Right lobe of liver (tissue), 6 donors: ENCODE data around the gene STAT1. TPM values are rescaled to one million over a fixed set of nuclear protein-coding genes. Genes with fewer than 3 reads are reported as not detected.

ENCODE experiments used
- ATAC-seq, 4 donors: fragments of 200-7000 bp; cut with Tn5 transposase; one replicate each; pipeline ENCODE4 v1.9.1; 2020; ENCODE audit warnings: mild to moderate bottlenecking in 4 of 4, moderate library complexity in 4 of 4
- DNase-seq, 3 donors: peaks; one replicate each; pipeline ENCODE4 v3.0.0-alpha.2; 2020
- H3K27ac ChIP-seq, 3 donors: fragments of 200-600 bp; one replicate each; pipeline ENCODE4 v1.8.0; 2022
- H3K27me3 ChIP-seq, 2 donors: fragments of 200-600 bp; one replicate each; pipeline ENCODE4 v1.8.0; 2022
- H3K36me3 ChIP-seq, 4 donors: fragments of 200-600 bp; sonication (generic) in 1 of 4; one replicate each; pipeline versions ENCODE4 v1.5.1 to v1.8.0; 2017 to 2022; ENCODE audit warnings: control low read depth in 1 of 4
- H3K4me1 ChIP-seq, 4 donors: fragments of 200-600 bp; sonication (generic) in 1 of 4; one replicate each; pipeline versions ENCODE4 v1.5.1 to v1.8.0; 2017 to 2022; ENCODE audit warnings: control low read depth in 1 of 4
- H3K4me3 ChIP-seq, 3 donors: fragments of 200-600 bp; one replicate each; pipeline ENCODE4 v1.8.0; 2022
- H3K9me3 ChIP-seq, 4 donors: fragments of 200-600 bp; sonication (generic) in 1 of 4; one replicate each; pipeline versions ENCODE4 v1.5.1 to v1.8.0; 2017 to 2022; ENCODE audit warnings: control low read depth in 1 of 4
- CTCF ChIP-seq, 4 donors: fragments of 200-600 bp in 3 of 4; fragments of 450-650 bp in 1 of 4; IDR thresholded peaks; one replicate each; pipeline versions ENCODE4 v1.5.1 to v1.8.0; 2016 to 2022; ENCODE audit warnings: antibody characterized with exemption in 4 of 4, mild to moderate bottlenecking in 2 of 4
- POLR2A ChIP-seq: fragments of 450-650 bp; IDR thresholded peaks from one replicate; pipeline ENCODE4 v1.6.1; 2017; ENCODE audit warnings: antibody characterized with exemption, mild to moderate bottlenecking
- WGBS: methylation state at CpG from one replicate; pipeline ENCODE4 v1.1.6; 2018; ENCODE audit warnings: low coverage, low lambda C conversion rate; ENCODE audit not compliant: insufficient coverage; ENCODE audit errors: missing lambda C conversion rate; 5-methylcytosine and 5-hydroxymethylcytosine counted together
- intact Hi-C, 2 donors: fragments of 100-400 bp; cut with DNase I; formaldehyde crosslinking; loops; one replicate each; pipeline versions ENCODE4 v1.11.2 to v1.14.1; 2022
- total RNA-seq, 6 experiments: library from RNA; depleted of rRNA in 2 of 6; stranded (reverse); fragments of >200 nt in 2 of 6; fragmentation: NEBNext Ultra II Directional in 3 of 6; extraction: Animal tissue kit (Norgen Biotek cat#: 25700) in 3 of 6; gene quantifications; one replicate each; pipeline versions ENCODE4 v1.1.0 to v1.2.4, GENCODE V29; 2016 to 2023
- donor health status: DM: no; HTN: yes; CAD: no.
- donor health status: DM: no; HTN: no; CAD: no.
- donor health status: DM: no; HTN: no; CAD: no.
- donor health status: DM: no; HTN: yes; CAD: no.
- donor health status: DM: no; HTN: yes; CAD: no.

STAT1 gene
- total RNA-seq, 6 experiments from 2014 or later, result 28.9 to 72.3 (median 48.5) TPM

GRCh38 chr2:190972846-190973245 lies 41.1 kb downstream of the STAT1 start:
- no peak overlapping the region for H3K4me3 ChIP-seq
- no peaks in the 10 kb centered on the region for H3K9me3 ChIP-seq
- no peaks in the 10 kb centered on the region for H3K27me3 ChIP-seq
- intact Hi-C loops, result no loop called here
- ATAC-seq (no peak), DNase-seq (no peak)
- no peak overlapping the region for H3K27ac ChIP-seq
- no peaks in the 10 kb centered on the region for H3K4me1 ChIP-seq
- 81% methylated on average over 3 of the region's 3 CpGs for WGBS
- TF ChIP-seq POLR2A (no peak), CTCF (IDR thresholded peaks at IDR 0.05) (no peak)
- peaks cover 14 to 96% (median 51%) of the 10 kb centered on the region in 4 donors for H3K36me3 ChIP-seq

- H3K4me3 ChIP-seq, result no peak overlapping the region
- no peaks in the 10 kb centered on the region for H3K27me3 ChIP-seq
- no peaks in the 10 kb centered on the region for H3K4me1 ChIP-seq
- H3K36me3 ChIP-seq, result peaks cover 14 to 94% (median 48%) of the 10 kb centered on the region in 4 donors
- DNase-seq (no peak), ATAC-seq (peak in 2 of 4 donors; percentile 17 to 44)
- H3K9me3 ChIP-seq, result no peaks in the 10 kb centered on the region
- WGBS, result 89% methylated on average over 1 of the region's 2 CpGs
- no peak overlapping the region for H3K27ac ChIP-seq
- no peak for TF ChIP-seq CTCF (IDR thresholded peaks at IDR 0.05)
- no peak for TF ChIP-seq POLR2A
- intact Hi-C loops, result no loop called here
Observed at GRCh38 chr2:190972213-190972612, 41.8 kb downstream of the STAT1 start.

GRCh38 chr2:190970873-190971506 lies 43.0 kb downstream of the STAT1 start:
- peaks cover 10 to 88% (median 44%) of the 10 kb centered on the region in 4 donors for H3K36me3 ChIP-seq
- intact Hi-C loops, result no loop called here
- H3K4me3 ChIP-seq, result no peak overlapping the region
- ATAC-seq, result peak; percentile 63 to 81 (median 70)
- WGBS, result 71% methylated on average over 4 of the region's 5 CpGs
- H3K9me3 ChIP-seq, result no peaks in the 10 kb centered on the region
- no peaks in the 10 kb centered on the region for H3K27me3 ChIP-seq
- H3K27ac ChIP-seq, result no peak overlapping the region
- DNase-seq, result no peak
- TF ChIP-seq CTCF (IDR thresholded peaks at IDR 0.05), result no peak
- TF ChIP-seq POLR2A, result no peak
- no peaks in the 10 kb centered on the region for H3K4me1 ChIP-seq

- intact Hi-C loops, result no loop called here
- Histone ChIP-seq H3K4me3 (no peak overlapping the region), H3K27me3 (no peaks in the 10 kb centered on the region), H3K9me3 (no peaks in the 10 kb centered on the region), H3K36me3 (peaks cover 6 to 88% (median 42%) of the 10 kb centered on the region in 4 donors), H3K4me1 (peaks cover 0 to 3% (median 0%) of the 10 kb centered on the region in 4 donors), H3K27ac (no peak overlapping the region)
- 64% methylated on average over 3 of the region's 3 CpGs for WGBS
- TF ChIP-seq POLR2A (no peak), CTCF (IDR thresholded peaks at IDR 0.05) (no peak)
- DNase-seq (no peak), ATAC-seq (no peak)
Observed at GRCh38 chr2:190970160-190970559, 43.8 kb downstream of the STAT1 start.
